Suppressor macrophage treated with lipopolysaccharide for 1 hour (primary cell): Measurements from ENCODE around the gene C16orf78.
A peak's percentile ranks its signal among the peaks of the same experiment; 100 is the strongest.

Source experiments
- DNase-seq, 3 donors: peaks; one replicate each; pipeline ENCODE4 v3.0.0-alpha.2; 2020 to 2022

C16orf78 gene

DNA sequence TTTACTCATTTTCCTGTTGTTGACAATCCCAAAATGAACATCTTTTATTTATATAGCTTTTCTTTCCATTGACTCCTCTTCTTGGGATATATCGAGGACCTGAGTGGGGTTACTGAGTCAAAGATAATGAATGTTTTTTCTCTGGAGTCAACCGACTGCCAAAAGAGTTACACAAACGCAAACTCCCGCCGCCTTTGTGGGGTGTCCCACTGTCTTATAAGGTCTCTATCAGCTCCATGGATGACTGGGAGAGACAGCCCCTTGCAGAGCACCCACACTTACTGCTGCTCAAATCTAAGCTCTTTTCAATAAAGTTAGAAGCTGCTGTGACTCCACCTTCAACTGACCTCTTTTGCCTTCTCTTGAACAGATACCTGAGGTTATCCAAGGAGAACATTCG, 25.2 kb downstream of the C16orf78 start:
- no peak for DNase-seq

DNA sequence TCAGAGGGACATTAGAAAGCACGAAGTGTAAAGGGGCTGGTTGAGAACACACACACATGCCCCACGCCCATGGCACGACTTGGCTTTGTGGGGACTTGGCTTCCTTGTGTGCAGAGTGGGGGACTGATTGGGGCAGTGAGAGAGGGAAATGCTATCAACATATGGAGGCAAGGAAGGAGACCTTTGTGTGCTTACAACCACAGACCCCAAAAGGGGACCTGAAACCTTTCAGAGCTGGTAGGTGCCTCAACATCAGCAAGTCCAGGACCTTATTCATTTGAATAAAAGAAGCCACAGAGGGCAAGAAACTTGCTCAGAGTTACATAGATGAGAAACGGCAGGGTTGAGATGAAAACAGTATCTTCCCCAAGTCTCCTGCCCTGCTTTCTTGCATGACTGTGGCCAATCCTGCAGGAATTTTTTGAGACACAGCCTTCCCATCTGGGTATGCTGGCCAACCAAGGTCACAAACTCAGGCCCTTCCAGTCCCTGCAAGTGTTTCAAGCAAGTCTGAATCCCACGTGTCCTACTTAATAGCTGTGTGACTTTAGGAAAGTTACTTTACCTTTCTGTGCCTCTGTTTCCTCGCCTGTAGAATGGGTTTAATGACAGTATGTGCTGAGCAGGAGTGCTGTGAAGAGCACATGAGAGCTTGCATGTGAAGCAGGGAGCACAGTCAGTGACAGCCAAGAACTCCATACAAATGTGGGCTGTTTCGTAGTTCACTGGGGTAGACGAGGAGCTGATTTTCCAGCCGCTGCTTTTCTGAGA, 26.2 kb downstream of the C16orf78 start:
- no peak for DNase-seq

DNA sequence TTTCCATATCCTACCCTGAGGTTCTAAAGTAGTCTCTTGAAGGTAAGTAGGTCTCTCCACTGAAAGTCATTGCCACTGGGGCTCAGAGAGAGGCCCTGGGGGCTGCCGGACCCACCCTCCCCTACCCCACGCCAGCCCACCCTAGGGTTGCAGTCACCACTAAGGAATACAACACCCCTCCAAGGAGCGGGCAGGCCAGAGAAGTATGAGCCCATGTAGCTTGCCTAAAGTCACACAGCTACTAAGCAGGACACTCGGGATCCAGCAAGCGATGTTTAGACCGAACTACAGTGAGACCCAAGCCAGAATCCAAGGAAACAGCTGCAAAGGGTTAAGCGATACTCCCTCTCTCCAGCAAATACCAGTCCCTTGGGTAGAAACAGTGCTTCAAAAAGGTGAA, 27.0 kb downstream of the C16orf78 start:
- no peak for DNase-seq

DNA sequence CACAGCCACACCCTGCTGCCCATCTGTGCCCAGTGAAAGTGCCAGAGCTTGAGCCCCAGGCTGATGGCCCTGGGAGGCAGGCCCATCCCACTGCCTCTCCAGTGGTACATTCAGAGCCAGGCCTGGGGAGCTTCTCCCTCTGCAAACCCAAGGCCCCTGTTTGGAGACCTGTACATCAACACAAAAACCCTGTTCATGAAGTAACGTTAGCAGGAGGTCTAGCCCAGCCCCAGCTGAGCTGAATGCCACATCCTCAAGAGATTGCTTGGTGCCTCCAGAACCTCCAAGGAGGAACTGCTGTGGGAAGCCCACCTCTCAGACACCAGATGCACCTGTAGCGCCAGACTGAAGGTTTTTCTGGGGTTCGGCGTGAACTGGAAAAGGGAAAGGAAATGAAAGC, 31.5 kb downstream of the C16orf78 start:
- DNase-seq, result no peak

DNA sequence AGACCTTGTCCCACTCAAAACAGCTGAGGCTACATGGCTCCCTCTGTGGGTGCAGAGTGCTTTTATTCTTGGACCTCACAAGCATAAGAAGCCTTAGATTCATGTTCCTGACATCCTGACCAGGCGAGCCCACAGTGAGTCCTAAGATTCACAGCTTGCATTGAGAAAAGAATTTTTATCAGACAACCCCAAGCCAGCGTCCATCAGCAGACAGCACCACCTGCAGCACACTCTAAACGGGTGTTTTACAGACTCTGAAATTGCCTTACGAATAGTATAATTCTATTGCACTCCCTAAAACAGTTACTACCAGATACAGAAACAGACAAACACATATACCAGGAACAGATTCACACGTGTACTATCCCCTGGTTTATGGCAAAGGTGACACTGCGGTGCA, 31.9 kb downstream of the C16orf78 start:
- DNase-seq, result no peak

DNA sequence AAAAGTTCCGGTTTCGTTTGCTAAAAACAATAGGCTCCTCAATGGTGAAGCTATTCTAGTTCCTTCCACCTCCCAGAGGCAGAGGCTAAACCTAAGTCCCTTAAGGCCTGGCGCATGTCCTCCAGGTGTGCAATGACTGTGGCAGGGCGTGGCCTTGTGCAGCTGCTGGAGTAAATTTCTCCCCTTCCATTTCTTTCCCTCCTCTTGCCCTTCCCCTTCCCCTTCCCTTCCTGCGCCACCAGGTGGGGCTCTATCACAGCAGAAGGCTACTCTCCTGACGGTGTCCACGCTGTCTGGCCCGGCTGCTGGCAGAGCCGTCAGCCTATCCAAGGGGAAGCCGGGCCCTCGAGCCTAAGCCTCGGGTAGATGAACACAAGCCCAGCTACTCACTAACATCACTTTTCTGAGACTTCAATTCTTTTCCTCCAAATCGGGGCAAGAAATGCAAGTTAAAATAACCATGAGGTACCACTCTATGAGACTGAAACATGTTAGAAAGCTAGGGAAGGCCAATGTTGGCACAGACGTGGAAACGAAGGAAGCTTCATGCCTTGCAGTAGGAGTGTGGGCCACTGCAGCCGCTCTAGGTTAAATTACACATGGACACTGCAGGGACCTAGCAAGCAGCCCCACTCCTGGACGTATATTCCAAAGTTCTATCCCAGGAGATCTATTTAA, 34.4 kb downstream of the C16orf78 start:
- peak; percentile 58 to 85 (median 71) for DNase-seq

DNA sequence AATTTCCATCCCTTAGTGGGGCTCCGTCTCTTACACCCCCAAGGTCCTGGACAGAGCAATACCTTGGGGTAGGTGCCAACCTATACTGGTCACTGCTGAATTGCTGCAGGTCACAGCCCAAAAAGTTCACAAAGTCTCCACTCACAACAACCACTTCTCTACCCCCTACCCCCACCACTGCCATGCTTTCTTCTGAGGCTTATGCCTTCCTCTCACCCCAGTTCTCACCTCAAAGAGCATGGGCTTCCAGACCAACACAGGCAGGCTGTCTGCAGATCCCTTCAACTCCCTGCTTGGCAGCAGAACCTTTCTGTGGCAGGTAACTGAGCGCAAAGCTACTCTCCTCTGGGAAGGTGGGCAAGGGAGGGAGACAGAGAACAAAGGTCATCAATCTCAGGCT, 35.5 kb downstream of the C16orf78 start:
- DNase-seq, result no peak

DNA sequence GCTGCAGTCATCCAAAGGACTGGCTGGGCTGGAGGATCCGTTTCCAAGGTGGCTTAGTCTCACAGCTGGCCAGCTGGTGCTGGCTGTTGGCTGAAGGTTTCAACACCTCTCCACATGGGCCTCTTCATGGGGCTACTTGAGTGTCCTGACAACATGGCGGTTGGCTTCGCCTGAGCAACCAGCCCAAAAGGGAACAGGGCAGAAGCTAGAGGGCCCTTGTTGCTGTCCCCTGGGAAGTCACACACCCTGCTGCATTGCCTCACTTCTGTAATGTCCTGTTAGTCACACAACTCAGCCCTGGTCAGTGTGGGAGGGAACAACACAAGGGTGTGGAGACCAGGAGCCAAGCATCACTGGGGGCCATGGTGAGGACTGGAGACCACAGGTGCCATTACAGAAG, 36.6 kb downstream of the C16orf78 start:
- peak in 2 of 3 donors; percentile 5 to 8 for DNase-seq

DNA sequence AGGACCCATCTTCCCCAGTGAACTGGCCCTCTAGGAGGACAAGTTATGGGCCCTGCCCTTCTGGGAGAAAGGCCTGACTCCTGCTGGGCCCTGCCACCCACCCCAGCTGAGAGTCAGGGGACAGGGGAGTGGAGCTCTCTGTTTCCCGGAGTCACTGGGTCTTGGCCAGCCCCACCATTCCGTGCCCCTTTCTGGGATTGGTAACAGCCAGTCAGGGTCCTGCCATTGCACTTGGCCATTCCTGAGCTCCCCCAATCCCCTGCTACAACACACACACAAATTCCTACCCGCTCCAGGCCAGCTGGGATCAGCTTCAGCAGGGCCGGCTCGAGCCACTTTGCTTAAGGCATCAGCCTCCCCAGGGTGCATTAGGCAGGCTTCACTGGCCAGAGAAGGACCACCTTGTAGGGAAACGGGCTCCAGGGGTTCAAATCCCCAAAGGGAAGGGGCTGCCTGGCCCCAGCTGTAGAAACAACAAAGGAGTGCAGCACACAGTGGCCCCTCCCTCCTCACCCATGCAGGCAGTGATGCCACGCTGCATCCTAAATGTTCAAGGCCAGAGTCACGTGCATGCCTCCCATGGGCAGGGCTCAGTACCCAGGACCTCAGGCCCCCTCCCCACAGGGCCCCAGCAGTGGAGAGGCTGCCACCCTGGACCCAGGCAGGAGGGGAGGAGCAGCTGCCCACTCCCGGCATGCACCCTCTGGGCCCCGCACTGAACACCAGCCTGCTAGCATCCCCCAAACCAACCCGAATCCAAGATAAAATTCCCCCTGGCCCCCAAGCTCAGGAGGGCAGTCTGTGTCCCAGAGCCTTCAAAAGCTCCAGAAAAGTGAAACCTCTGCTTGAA, 37.7 kb downstream of the C16orf78 start:
- no peak for DNase-seq

DNA sequence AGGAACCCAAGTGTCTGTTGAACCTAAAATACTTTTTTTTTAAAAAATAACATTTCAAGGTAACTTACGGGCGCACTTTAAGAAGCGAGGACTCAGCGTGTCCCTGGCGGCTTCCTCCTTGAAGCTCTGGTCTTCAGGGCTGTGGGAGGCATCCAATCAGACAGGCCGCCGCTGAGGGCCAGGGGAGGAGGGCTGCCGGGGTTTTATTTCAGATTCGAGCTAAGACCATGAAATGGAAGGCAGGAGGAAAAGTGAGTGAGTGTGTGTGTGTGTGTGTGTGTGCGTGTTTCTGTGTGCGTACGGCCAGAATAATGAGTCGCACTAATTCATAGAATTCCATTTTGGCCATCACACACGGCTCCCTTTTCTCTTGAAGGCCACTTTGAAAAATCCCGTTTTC, 41.1 kb downstream of the C16orf78 start:
- no peak for DNase-seq

DNA sequence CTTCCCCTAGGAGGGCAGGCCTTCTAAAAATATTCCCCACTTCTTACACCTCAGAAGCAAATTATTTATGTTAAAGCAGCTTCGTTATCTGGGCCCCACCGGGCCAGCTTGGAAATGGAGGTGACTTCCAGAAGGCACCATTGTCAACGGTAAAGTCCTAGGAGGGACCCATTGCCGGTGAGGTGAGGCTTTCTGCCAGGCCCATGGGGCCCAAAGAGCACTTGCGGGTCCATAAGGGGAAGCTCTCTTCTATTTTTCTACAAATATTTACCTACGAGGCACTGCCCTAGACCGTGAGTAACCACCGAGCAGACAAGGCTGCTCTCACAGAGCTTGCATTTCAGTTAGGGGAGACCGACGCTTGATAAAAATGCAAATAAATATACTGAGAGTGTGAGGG, 41.5 kb downstream of the C16orf78 start:
- no peak for DNase-seq

DNA sequence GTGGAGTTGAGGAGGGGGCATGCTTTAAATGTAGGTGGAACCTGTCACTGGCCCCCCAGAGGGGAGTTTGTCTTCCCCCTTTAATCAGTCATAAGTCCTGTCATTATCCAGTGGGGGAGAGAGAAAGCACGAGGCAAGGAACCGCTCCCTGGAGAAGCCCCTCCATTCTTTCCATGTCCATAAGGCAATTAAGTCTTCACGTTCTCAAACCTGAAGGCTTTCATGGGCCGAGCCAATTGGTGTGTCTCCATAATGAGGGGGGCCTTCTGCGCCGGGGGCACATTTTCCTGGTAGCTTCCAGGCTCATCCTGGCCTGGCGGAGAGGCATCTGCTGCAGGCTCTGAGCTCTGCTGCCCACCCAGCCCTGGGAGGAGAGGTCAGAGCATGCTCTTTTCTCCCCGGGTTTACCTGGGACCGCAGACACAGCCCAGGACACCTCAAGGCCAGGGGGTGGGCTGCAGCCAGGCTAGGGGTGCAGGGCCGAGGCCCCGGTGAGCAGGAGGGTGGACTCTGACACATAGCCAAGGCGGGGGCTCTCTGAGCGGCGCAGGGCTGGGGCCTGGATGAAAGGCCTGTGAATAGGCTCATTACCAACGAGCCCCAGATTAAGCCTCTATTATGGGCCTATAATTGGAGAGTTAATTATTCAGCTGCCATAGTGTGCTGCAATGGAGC, 42.5 kb downstream of the C16orf78 start:
- no peak for DNase-seq

DNA sequence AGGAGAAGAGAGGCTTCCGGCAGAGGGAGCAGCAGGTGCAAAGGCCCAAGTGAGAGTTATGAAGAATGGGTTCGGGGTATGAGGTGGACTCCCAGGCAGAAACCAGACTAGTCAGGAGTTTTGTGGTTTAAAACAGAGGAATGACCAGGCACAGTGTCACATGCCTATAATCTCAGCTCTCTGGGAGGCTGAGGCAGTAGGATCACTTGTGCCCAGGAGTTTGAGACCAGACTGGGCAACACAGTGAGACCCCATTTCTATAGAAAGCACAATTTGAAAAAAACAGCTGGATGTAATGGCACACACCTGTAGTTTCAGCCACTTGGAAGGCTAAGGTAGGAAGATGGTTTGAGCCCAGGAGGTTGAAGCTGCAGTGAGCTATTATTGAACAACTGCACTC, 43.8 kb downstream of the C16orf78 start:
- DNase-seq, result no peak

DNA sequence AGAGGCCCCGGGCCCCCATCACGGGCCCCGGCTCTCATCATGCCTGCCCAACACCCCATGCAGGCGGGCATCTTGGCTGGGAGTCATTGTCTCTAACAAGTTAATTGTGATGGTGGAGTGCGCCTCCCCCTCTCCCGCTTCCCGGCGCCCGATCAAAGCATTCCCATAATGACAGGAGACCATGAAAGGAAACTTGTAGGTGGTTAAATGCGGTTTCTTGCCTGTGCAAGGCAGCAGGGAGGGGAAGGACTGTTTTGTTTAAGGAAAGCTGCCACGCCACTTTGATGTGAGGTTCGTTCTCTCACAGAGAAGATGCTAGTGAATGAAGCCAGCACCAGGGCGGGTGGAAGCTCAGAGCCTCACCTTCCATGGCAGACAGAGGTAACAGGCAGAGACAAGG, 45.4 kb downstream of the C16orf78 start:
- DNase-seq, result no peak

DNA sequence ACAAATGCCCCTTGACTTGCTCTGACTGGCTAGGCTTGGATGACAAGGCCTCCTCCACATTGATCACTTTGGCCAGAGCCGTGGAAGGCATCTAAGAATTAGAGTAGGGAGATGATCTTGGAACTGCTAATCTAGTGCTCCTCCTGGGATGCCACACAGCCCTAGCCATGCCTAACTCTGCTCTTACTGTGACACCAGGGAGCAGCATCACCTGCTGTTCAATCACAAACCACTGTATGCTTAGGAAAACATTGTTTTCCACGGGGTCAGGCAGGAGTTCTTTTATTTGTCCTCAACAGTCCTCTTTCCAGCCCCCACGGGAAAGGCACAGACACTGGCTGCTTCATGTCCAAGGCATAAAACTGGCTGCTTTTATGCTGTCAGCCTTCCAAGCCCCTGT, 46.3 kb downstream of the C16orf78 start:
- DNase-seq, result no peak

DNA sequence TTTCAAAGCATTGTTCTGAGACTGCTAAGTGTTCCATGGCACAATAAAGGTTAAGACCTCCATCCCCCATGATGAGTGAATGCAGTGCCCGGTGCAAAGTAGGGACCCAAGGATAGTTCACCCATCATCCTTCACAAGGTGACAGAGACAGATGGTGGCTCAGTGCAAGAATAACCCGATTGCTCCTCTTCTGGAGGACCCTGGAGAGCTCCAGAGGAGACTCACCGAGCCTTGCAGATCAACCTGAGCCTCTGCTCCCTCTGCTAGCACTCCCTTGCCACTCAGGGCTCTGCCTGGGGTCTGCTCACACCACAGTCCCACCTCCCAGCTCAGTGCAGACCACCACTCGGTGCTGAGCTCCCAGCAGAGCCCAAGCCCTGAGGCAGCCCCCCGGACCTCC, 49.3 kb downstream of the C16orf78 start:
- DNase-seq, result no peak

DNA sequence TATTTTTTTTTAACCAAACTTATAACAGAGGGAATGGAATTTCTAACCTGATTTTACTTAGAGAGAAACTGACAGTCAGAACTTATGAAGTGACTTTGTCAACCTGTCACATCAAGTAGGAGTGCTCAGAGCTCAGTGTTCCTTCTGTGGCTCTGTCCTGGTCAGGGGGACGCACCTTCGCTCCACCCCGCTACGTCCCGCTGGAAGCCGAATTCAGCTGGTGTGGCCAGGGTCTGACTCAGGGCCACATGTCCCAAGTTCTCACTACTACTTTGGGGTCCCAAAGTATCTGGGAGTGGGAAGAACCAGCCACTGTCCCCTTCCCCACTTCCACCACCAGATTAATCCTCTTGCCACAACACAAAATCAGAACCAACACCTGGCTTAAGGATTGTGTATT, 51.4 kb downstream of the C16orf78 start:
- DNase-seq, result no peak

DNA sequence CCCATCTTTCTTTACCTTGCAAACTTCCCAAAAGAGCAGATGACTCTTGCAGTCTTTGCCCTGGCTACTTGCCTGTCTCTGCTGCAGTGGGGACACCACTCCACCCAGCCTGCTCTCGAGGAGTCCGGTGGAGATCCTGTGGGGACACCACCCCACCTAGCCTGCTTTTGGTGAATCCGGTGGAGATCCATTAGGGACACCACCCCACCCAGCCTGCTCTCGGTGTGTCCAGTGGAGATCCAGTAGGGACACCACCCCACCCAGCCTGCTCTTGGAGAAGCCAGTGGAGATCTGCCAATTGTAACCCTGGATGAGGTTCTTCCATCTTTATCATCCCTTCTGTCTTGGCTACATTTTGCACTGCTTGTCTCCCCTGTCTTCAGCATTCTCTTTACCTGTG, 54.2 kb downstream of the C16orf78 start:
- DNase-seq, result no peak

DNA sequence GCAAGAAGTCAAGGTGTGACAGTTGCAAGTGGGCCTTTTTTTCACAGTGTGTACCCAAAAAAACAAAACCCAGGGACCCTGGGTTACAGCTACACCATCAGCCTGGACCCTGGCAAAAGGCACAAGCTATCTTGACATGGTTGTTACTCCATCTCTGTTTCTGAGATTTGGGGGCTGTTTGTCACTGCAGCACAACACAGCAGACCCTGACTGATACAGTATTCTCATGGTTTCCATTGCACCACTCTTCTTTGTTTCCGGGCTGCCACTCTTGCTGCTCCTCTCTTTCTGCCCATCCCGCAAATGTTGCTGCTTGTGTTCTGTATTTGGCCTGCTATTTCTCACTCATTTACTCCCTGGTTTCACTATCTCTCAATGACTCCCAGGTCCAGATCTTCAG, 55.2 kb downstream of the C16orf78 start:
- DNase-seq, result no peak

DNA sequence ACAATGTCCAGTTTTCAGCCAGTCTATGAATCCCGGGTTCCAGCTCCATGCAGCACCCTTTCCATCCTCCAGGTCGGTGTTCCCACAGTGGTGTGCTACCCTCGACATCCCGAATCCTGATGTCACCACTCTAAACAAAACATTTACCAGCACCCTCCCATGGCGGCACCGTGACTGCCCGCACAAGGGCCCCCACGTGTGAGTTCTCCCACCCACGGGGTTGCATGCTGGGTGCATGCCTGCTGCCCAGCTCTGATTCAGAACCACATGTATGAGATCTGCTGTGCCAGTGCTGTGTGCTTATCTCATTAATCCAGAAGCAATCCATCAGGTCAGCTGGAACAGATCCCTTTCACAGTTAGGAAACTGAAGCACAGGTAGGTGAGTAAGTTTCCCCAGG, 57.4 kb downstream of the C16orf78 start:
- DNase-seq, result no peak

DNA sequence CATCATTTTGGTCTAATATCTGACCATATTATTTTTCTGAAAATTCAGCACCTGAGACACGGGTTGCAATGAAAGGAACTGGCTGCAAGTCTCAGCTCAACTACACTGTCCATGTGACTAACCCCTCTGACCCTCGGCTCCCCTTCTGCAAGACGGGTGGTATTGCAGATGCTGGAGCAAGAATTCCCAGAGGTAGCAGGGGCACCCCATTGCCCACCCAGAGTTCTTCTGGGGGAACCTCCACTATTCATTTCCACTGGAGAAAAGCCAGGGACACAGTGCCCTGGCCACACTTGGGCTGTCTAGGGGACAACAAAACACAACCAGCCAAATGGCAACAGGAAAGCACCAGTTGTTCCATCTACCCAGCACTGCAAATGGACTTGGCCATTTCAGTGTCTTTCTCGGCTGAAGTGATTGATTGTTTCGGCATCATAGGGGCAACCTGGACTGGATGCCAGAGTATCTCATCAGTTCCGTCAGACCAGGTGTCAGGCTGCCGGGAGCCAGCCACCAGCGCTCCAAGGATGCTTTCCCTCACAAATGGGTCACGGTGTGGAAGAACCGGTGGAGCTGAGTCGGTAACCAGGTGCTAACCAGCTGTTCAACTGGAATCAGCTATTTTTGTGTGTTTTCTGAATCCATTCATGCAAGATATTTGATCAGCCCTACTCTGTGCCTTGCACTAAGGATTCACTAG, 58.1 kb downstream of the C16orf78 start:
- no peak for DNase-seq

DNA sequence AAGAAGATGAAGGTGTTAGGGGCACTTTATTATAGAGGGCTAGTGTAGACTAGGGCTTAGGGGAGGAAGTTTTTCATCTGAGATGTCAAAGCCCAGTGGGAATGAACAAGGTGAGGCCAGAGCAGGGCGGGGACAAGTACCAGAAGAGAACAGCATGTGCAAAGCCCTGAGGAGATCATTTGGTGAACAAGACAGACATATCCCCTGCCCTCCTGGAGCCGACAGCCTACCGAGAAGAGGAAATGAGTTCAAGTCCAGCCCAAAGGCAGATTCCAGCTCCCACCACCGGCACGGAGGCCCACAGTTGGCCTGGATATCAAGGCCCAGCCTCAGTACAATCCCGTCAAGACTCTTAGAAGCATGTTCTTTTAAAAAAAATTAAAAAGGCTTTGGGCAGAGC, 61.1 kb downstream of the C16orf78 start:
- no peak for DNase-seq

DNA sequence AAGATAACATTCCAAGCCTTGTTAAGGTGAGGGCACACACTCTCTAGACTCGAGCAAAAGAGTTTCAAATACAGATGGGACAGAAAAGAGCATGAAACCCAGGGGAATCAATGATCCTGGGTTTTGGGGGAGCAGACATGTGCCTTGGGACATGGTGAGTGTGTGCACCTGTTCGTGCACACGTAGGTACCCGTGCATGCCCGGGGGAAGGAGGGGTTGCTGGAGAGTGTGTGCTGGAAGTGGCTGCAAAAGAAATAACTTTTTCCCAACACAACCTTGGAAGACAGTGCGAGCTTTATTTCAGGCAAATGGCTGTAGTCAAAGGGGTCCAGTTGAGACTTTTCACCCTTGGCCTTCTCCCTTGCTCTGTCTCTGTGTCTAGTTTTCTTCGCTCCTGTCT, 62.6 kb downstream of the C16orf78 start:
- DNase-seq, result no peak
